Epithelial cell of proximal tubule (primary cell): Measurements from ENCODE around the gene ABCA1. TPM values are rescaled to one million over a fixed set of nuclear protein-coding genes. Genes with fewer than 3 reads are reported as not detected.

Experiments used
- DNase-seq: peaks from one replicate; pipeline ENCODE4 v3.0.0-alpha.2; 2011; ENCODE audit warnings: low read depth
- H3K4me3 ChIP-seq: 2 replicates; pipeline ENCODE4 v1.5.1; 2011; ENCODE audit warnings: low read depth, mild to moderate bottlenecking, low read length
- CTCF ChIP-seq: conservative IDR thresholded peaks from 2 replicates; pipeline ENCODE4 v1.5.1; 2012; ENCODE audit warnings: low read depth, mild to moderate bottlenecking, low read length
- total RNA-seq: library from RNA; depleted of rRNA; stranded (reverse); fragments of >200 nt; gene quantifications from 2 replicates; pipeline ENCODE4 v1.2.3, GENCODE V29; 2015

The ABCA1 gene
- total RNA-seq, 1 donor from 2014 or later = 13.7 TPM

GRCh38 chr9:104815851-104816565 lies 111.9 kb downstream of the ABCA1 start:
- no peak for DNase-seq
- TF ChIP-seq CTCF = no peak
- H3K4me3 ChIP-seq = no peak overlapping the region

- DNase-seq = peak; percentile 95
- peak overlapping the region; percentile 54 for H3K4me3 ChIP-seq
- no peak for TF ChIP-seq CTCF
Measured at GRCh38 chr9:104810421-104811339, 117.3 kb downstream of the ABCA1 start.

GRCh38 chr9:104808035-104808614 lies 119.8 kb downstream of the ABCA1 start:
- TF ChIP-seq CTCF = peak; percentile 60
- no peak overlapping the region for H3K4me3 ChIP-seq
- DNase-seq = no peak

DNA sequence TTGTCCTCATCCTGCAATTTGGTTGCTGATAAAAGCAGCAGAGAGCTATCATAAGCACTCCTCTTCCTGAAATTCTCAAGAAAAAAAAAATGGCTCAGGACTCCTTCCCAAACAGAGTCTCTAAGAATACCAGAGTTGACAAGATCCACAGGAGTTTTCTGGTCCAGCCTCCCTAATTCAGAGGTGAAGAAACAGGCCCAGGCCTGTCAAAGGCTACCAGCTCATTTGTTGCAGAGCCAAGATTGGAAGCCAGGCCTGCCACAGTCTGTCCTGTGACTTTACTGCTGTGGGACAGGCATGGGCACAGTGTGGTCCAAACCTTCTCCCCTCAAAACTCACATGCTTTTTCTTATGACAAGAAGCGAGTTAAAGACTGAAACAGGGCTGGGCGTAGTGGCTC lies 122.5 kb downstream of the ABCA1 start:
- TF ChIP-seq CTCF = no peak
- no peak overlapping the region for H3K4me3 ChIP-seq
- no peak for DNase-seq

GRCh38 chr9:104802906-104803305 lies 125.0 kb downstream of the ABCA1 start:
- H3K4me3 ChIP-seq = no peak overlapping the region
- no peak for DNase-seq
- TF ChIP-seq CTCF = no peak

DNA sequence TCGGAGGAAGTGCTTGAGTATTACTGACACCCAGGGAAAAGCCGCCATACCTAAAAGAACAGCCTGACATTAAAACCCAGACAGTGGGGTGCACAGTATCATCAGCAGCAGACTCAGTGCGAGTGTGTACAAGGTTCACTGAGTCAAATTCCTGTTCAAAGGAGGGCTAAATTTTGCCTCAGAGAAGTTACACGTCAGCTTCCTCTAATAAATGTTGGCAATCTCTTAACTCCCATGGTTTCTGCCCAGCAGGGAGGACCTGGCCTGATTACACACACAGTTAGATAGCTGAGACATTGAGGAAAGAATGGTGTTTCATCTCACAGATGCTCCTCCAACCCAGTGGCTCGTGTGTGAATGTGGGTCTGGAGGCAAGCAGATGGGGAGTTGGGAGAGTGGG lies 125.8 kb downstream of the ABCA1 start:
- DNase-seq = no peak
- no peak overlapping the region for H3K4me3 ChIP-seq
- no peak for TF ChIP-seq CTCF
